ENCODE data around the gene ITPKC.

The ITPKC gene

GRCh38 chr19:40689339-40690049 is 27.4 kb upstream of the ITPKC start:
- peak overlapping the region; percentile 98 for H3K4me3 ChIP-seq (ENCODE audit: low read depth, low read length)
- DNase-seq (ENCODE audit: low read depth), result no peak

GRCh38 chr19:40690050-40690692 is 26.7 kb upstream of the ITPKC start, which contains the start of gene NUMBL:
TSS of gene NUMBL (minus strand) at chr19:40690651. CDS start at chr19:40690483, 168 bp downstream.
- DNase-seq (ENCODE audit: low read depth), result no peak
- H3K4me3 ChIP-seq (ENCODE audit: low read depth, low read length), result peak within 1 kb of the TSS; percentile 98

- peak; percentile 76 for DNase-seq (ENCODE audit: low read depth)
- H3K4me3 ChIP-seq (ENCODE audit: low read depth, low read length), result peak overlapping the region; percentile 98
Observed at GRCh38 chr19:40690693-40691420, 26.1 kb upstream of the ITPKC start.

GRCh38 chr19:40691421-40692211 is 25.3 kb upstream of the ITPKC start:
- no peak for DNase-seq (ENCODE audit: low read depth)
- H3K4me3 ChIP-seq (ENCODE audit: low read depth, low read length), result no peak overlapping the region

- no peak overlapping the region for H3K4me3 ChIP-seq (ENCODE audit: low read depth, low read length)
- DNase-seq (ENCODE audit: low read depth), result no peak
Observed at GRCh38 chr19:40692212-40692551, 24.7 kb upstream of the ITPKC start.

- no peak for DNase-seq (ENCODE audit: low read depth)
- no peak overlapping the region for H3K4me3 ChIP-seq (ENCODE audit: low read depth, low read length)
Observed at GRCh38 chr19:40693150-40693788, 23.6 kb upstream of the ITPKC start.

DNA sequence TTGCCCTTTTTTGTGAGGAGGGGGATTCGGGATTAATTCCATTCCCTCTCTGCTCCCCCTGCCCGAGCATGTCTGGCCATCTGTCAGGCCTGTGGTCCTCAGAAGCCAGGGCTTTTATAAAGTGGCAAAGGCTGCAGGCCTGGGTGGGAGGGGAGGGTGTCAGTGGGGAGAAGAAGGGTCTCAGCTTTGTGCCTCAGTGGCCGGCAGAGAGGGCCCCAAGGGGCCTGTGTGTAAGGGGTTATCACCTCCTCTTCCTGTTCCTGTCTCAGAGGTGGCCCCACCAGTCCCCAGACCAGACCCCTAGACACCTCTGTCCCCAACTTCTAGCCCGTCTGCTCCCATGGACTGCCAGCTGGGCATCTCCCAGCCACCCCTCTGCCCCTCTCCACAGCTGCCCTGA is 23.0 kb upstream of the ITPKC start:
- DNase-seq (ENCODE audit: low read depth), result no peak
- no peak overlapping the region for H3K4me3 ChIP-seq (ENCODE audit: low read depth, low read length)

GRCh38 chr19:40695881-40696280 is 21.0 kb upstream of the ITPKC start:
- DNase-seq (ENCODE audit: low read depth), result no peak
- no peak overlapping the region for H3K4me3 ChIP-seq (ENCODE audit: low read depth, low read length)

GRCh38 chr19:40697007-40697406 is 19.9 kb upstream of the ITPKC start:
- H3K4me3 ChIP-seq (ENCODE audit: low read depth, low read length), result no peak overlapping the region
- no peak for DNase-seq (ENCODE audit: low read depth)

- H3K4me3 ChIP-seq (ENCODE audit: low read depth, low read length), result no peak overlapping the region
- no peak for DNase-seq (ENCODE audit: low read depth)
Observed at GRCh38 chr19:40700083-40700482, 16.8 kb upstream of the ITPKC start.

DNA sequence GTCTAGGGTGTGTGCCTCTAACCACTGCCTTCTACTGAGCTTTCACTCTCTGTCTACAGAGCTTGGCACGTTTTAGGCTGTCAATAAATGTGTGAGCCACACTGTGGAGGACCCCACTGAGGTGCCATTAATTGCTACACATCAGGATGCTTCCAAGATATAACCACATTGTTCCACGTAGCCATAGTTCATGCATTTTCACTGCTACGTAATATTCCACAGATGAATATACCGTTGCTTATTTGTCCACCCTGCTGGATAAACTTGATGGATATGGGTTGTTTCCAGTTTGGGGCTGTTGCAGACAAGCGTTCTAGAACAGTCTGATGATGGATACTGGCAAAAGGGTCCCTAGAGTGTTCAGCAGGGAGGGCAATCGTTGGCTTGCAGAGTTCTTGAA is 15.2 kb upstream of the ITPKC start:
- DNase-seq (ENCODE audit: low read depth), result no peak
- no peak overlapping the region for H3K4me3 ChIP-seq (ENCODE audit: low read depth, low read length)

GRCh38 chr19:40702337-40703012 is 14.4 kb upstream of the ITPKC start:
- DNase-seq (ENCODE audit: low read depth), result no peak
- no peak overlapping the region for H3K4me3 ChIP-seq (ENCODE audit: low read depth, low read length)

- no peak for DNase-seq (ENCODE audit: low read depth)
- no peak overlapping the region for H3K4me3 ChIP-seq (ENCODE audit: low read depth, low read length)
Observed at GRCh38 chr19:40703029-40703755, 13.7 kb upstream of the ITPKC start.

GRCh38 chr19:40704491-40705361 is 12.2 kb upstream of the ITPKC start:
- DNase-seq (ENCODE audit: low read depth), result no peak
- no peak overlapping the region for H3K4me3 ChIP-seq (ENCODE audit: low read depth, low read length)

GRCh38 chr19:40705362-40705651 is 11.6 kb upstream of the ITPKC start:
- no peak overlapping the region for H3K4me3 ChIP-seq (ENCODE audit: low read depth, low read length)

DNA sequence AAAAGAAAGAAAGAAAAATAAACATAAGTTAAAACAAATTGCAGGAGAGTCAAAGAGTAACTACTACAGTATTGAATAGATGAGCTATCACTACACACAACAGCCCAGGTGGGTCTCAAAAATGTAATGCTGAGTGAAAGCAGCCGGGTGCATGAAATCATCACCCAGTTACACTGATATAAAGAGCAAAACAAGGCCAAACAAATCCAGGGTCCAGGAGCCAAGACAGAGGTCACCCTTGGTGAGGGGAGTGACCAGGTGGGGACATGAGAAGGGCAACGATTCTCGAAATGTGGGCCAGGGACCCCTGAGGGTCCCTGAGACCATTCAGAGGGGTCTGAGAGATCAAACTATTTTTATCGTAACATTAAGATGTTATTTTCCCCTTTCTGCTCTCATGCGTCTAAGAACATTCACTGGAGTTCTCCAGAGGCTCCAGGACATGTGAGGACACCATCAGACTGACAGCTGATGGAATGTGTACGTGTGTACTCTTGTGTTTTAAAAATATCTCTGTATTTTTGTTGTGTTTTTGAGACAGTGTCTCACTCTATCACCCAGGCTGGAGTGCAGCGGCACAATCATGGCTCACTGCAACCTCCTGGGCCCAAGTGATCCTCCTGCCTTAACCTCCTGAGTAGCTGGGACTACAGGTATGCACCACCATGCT is 10.8 kb upstream of the ITPKC start:
- no peak overlapping the region for H3K4me3 ChIP-seq (ENCODE audit: low read depth, low read length)
- DNase-seq (ENCODE audit: low read depth), result no peak

More at GRCh38 chr19:40705362-40705651, 11.6 kb upstream of the ITPKC start:
- peak; percentile 72 for DNase-seq (ENCODE audit: low read depth)

DNA sequence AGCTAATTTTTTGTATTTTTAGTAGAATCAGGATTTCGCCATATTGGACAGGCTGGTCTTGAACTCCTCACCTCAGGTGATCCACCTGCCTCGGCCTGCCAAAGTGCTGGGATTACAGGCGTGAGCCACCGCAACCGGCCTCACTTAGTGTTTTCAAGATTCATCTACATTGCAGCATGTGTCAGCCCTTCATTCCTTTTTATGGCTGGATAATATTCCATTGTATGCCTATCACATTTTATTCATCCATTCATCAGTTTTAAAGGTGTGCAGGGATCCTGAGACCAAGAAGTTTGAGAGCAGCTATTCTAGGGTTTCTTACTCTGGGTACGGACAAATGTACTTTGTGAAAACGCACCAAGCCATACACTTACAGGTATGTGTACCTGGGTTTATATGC is 9.3 kb upstream of the ITPKC start:
- DNase-seq (ENCODE audit: low read depth), result no peak
- no peak overlapping the region for H3K4me3 ChIP-seq (ENCODE audit: low read depth, low read length)
